HepG2 (cell line): ENCODE data around the gene BTN1A1. TPM values are rescaled to one million over a fixed set of nuclear protein-coding genes. Genes with fewer than 3 reads are reported as not detected.

Experiments
- AGO1 ChIP-seq: fragments of 200-400 bp; formaldehyde crosslinking; IDR thresholded peaks from 2 replicates; pipeline ENCODE4 v1.6.1; 2017; ENCODE audit warnings: mild to moderate bottlenecking, low read depth, low read length, moderate library complexity; ENCODE audit not compliant: poor library complexity, severe bottlenecking
- ATF4 ChIP-seq, 2 experiments: fragments of 450-650 bp in 1 of 2; sonication (generic) in 1 of 2; formaldehyde crosslinking; IDR thresholded peaks; 2 replicates each; pipeline versions ENCODE4 v1.5.0 to v1.8.0; 2020 to 2022; ENCODE audit warnings: mild to moderate bottlenecking in 1 of 2, missing genetic modification reagents in 1 of 2
- ATM ChIP-seq: fragments of 450-650 bp; IDR thresholded peaks from 2 replicates; pipeline ENCODE4 v1.7.1; 2017; ENCODE audit warnings: mild to moderate bottlenecking, borderline replicate concordance
- CENPX ChIP-seq: sonication (generic); formaldehyde crosslinking; IDR thresholded peaks from 2 replicates; pipeline ENCODE4 v1.9.0; 2021; ENCODE audit warnings: mild to moderate bottlenecking, missing genetic modification reagents, moderate library complexity
- DR1 ChIP-seq: sonication (generic); formaldehyde crosslinking; IDR thresholded peaks from 2 replicates; pipeline ENCODE4 v1.8.0; 2021; ENCODE audit warnings: mild to moderate bottlenecking, missing genetic modification reagents, inconsistent platforms
- ELF1 ChIP-seq: sonication (generic); formaldehyde crosslinking; IDR thresholded peaks from 2 replicates; pipeline ENCODE4 v1.4.0; 2020; ENCODE audit warnings: missing genetic modification reagents
- FOXJ3 ChIP-seq: sonication (generic); formaldehyde crosslinking; IDR thresholded peaks from 2 replicates; pipeline ENCODE4 v1.4.0; 2020; ENCODE audit warnings: missing genetic modification reagents, mild to moderate bottlenecking, borderline replicate concordance
- MIER3 ChIP-seq: IDR thresholded peaks from 2 replicates; pipeline ENCODE4 v1.6.1; 2016; ENCODE audit warnings: missing compliant biosample characterization, borderline replicate concordance
- NFKBIZ ChIP-seq: IDR thresholded peaks from 2 replicates; pipeline ENCODE4 v1.6.1; 2018; ENCODE audit warnings: missing genetic modification reagents, missing compliant biosample characterization
- RCOR2 ChIP-seq: IDR thresholded peaks from 2 replicates; pipeline ENCODE4 v1.6.1; 2016; ENCODE audit warnings: missing biosample characterization, missing genetic modification reagents
- REPIN1 ChIP-seq: sonication (generic); formaldehyde crosslinking; IDR thresholded peaks from 2 replicates; pipeline ENCODE4 v1.8.0; 2022; ENCODE audit warnings: missing genetic modification reagents, low read depth, mild to moderate bottlenecking, borderline replicate concordance
- RNF2 ChIP-seq: fragments of 450-650 bp; conservative IDR thresholded peaks from 2 replicates; pipeline ENCODE4 v1.6.1; 2016; ENCODE audit warnings: low read depth
- SETDB1 ChIP-seq: sonication (generic); formaldehyde crosslinking; IDR thresholded peaks from 2 replicates; pipeline ENCODE4 v1.5.1; 2020; ENCODE audit warnings: missing genetic modification reagents, mild to moderate bottlenecking, borderline replicate concordance
- SP140L ChIP-seq: sonication (generic); formaldehyde crosslinking; IDR thresholded peaks from 2 replicates; pipeline ENCODE4 v1.4.0; 2020; ENCODE audit warnings: missing genetic modification reagents, borderline replicate concordance
- ZBTB14 ChIP-seq: sonication (generic); formaldehyde crosslinking; IDR thresholded peaks from 2 replicates; pipeline ENCODE4 v1.4.0; 2020; ENCODE audit warnings: missing genetic modification reagents
- ZNF446 ChIP-seq: sonication (generic); formaldehyde crosslinking; IDR thresholded peaks from 2 replicates; pipeline ENCODE4 v1.5.0; 2020; ENCODE audit warnings: mild to moderate bottlenecking, missing genetic modification reagents
- ZNF547 ChIP-seq: sonication (generic); formaldehyde crosslinking; IDR thresholded peaks from 2 replicates; pipeline ENCODE4 v1.5.1; 2020; ENCODE audit warnings: mild to moderate bottlenecking, missing genetic modification reagents
- ZNF549 ChIP-seq: sonication (generic); formaldehyde crosslinking; IDR thresholded peaks from 2 replicates; pipeline ENCODE4 v1.5.0; 2020; ENCODE audit warnings: missing genetic modification reagents
- ZNF564 ChIP-seq: sonication (generic); formaldehyde crosslinking; IDR thresholded peaks from 2 replicates; pipeline ENCODE4 v1.8.1; 2023; ENCODE audit warnings: mild to moderate bottlenecking, missing genetic modification reagents
- ZNF670 ChIP-seq: sonication (generic); formaldehyde crosslinking; IDR thresholded peaks from 2 replicates; pipeline ENCODE4 v1.8.0; 2022; ENCODE audit warnings: mild to moderate bottlenecking, missing genetic modification reagents, borderline replicate concordance
- polyA plus RNA-seq, 8 experiments: library from polyadenylated mRNA; depleted of rRNA in 3 of 8; stranded (reverse) in 7 of 8; unstranded in 1 of 8; fragments of >200 nt; fragmentation: Illumina TruSeq in 4 of 8; extraction: Trizol in 4 of 8; gene quantifications; 2 replicates each; pipeline versions ENCODE4 v1.2.1 to v1.2.3, GENCODE V29; 2011 to 2016; ENCODE audit warnings: low read depth in 4 of 8, missing spikeins in 1 of 8, mixed read lengths in 1 of 8; ENCODE audit not compliant: insufficient read depth in 1 of 8
- total RNA-seq, 5 experiments: library from RNA; depleted of rRNA; stranded (reverse); fragments of >200 nt; fragmentation: Illumina TruSeq; extraction: Trizol; gene quantifications; 2 replicates each; pipeline ENCODE4 v1.2.3, GENCODE V29; 2016; ENCODE audit warnings: low read depth in 1 of 5
- TF ChIP-seq, protein P1 (sequence below): sonication (generic); formaldehyde crosslinking; conservative IDR thresholded peaks from 2 replicates; pipeline ENCODE4 v1.4.0; 2020; ENCODE audit warnings: mild to moderate bottlenecking, missing genetic modification reagents, moderate library complexity
- TF ChIP-seq, protein P2 (sequence below): sonication (generic); formaldehyde crosslinking; IDR thresholded peaks from 2 replicates; pipeline ENCODE4 v1.4.0; 2020; ENCODE audit warnings: missing genetic modification reagents

Gene BTN1A1
- total and polyA plus RNA-seq, 2 of the 13 experiments (the other 11 are each of a cell fraction or from before 2014, with no cell fraction given) = 0.04 TPM; not detected in 1

GRCh38 chr6:26537160-26537845, 37.2 kb downstream of the BTN1A1 start (continued):
- TF ChIP-seq ATF4 (CRISPR knock-in tag; IDR thresholded peaks at IDR 0.05) (peak in 1 of 2 experiments; percentile 94; a peak in 2 of 4 replicates), AGO1 (no peak), FOXJ3 (CRISPR knock-in tag) (no peak), SP140L (CRISPR knock-in tag) (peak; percentile 41; the same call in 1 of the 2 replicates), RNF2 (0 out of 2 replicates have a peak, but pooled peaks have one; percentile 26), SETDB1 (CRISPR knock-in tag) (no peak), CENPX (no peak), ELF1 (CRISPR knock-in tag) (peak; percentile 65), NFKBIZ (CRISPR knock-in tag) (peak; percentile 88), MIER3 (CRISPR knock-in tag) (peak; percentile 98; the same call in 1 of the 2 replicates), ZNF670 (CRISPR knock-in tag) (peak; percentile 87; the same call in 1 of the 2 replicates), REPIN1 (CRISPR knock-in tag) (peak; percentile 96), ZBTB14 (peak; percentile 64; the same call in 1 of the 2 replicates), ATM (no peak), DR1 (CRISPR knock-in tag) (peak; percentile 79), ZNF446 (CRISPR knock-in tag) (no peak), ZNF547 (peak; percentile 89), ZNF564 (CRISPR knock-in tag) (peak; percentile 78; the same call in 1 of the 2 replicates), RCOR2 (peak; percentile 61), ZNF549 (CRISPR knock-in tag) (no peak)
- TF ChIP-seq, protein P1, sequence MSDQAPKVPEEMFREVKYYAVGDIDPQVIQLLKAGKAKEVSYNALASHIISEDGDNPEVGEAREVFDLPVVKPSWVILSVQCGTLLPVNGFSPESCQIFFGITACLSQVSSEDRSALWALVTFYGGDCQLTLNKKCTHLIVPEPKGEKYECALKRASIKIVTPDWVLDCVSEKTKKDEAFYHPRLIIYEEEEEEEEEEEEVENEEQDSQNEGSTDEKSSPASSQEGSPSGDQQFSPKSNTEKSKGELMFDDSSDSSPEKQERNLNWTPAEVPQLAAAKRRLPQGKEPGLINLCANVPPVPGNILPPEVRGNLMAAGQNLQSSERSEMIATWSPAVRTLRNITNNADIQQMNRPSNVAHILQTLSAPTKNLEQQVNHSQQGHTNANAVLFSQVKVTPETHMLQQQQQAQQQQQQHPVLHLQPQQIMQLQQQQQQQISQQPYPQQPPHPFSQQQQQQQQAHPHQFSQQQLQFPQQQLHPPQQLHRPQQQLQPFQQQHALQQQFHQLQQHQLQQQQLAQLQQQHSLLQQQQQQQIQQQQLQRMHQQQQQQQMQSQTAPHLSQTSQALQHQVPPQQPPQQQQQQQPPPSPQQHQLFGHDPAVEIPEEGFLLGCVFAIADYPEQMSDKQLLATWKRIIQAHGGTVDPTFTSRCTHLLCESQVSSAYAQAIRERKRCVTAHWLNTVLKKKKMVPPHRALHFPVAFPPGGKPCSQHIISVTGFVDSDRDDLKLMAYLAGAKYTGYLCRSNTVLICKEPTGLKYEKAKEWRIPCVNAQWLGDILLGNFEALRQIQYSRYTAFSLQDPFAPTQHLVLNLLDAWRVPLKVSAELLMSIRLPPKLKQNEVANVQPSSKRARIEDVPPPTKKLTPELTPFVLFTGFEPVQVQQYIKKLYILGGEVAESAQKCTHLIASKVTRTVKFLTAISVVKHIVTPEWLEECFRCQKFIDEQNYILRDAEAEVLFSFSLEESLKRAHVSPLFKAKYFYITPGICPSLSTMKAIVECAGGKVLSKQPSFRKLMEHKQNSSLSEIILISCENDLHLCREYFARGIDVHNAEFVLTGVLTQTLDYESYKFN (CRISPR knock-in tag) = peak; percentile 62
- TF ChIP-seq, protein P2, sequence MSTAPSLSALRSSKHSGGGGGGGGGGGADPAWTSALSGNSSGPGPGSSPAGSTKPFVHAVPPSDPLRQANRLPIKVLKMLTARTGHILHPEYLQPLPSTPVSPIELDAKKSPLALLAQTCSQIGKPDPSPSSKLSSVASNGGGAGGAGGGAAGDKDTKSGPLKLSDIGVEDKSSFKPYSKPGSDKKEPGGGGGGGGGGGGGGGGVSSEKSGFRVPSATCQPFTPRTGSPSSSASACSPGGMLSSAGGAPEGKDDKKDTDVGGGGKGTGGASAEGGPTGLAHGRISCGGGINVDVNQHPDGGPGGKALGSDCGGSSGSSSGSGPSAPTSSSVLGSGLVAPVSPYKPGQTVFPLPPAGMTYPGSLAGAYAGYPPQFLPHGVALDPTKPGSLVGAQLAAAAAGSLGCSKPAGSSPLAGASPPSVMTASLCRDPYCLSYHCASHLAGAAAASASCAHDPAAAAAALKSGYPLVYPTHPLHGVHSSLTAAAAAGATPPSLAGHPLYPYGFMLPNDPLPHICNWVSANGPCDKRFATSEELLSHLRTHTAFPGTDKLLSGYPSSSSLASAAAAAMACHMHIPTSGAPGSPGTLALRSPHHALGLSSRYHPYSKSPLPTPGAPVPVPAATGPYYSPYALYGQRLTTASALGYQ (CRISPR knock-in tag) = no peak; the same call in none of the 2 replicates
